HCEC 1CT (cell line): ENCODE data around the gene USP31.
A peak's percentile ranks its signal among the peaks of the same experiment; 100 is the strongest.

Experiments
- DNase-seq: peaks from one replicate; pipeline ENCODE4 v3.0.0-alpha.2; 2017

The USP31 gene

GRCh38 chr16:23085949-23086348 is 63.3 kb downstream of the USP31 start:
- no peak for DNase-seq

GRCh38 chr16:23082161-23082788 is 67.0 kb downstream of the USP31 start:
- DNase-seq, result no peak

GRCh38 chr16:23081675-23082119 is 67.6 kb downstream of the USP31 start:
- DNase-seq, result no peak

GRCh38 chr16:23080747-23081146 is 68.5 kb downstream of the USP31 start:
- DNase-seq, result no peak

- DNase-seq, result no peak
Observed at GRCh38 chr16:23080329-23080728, 68.9 kb downstream of the USP31 start.

GRCh38 chr16:23079675-23080301 is 69.5 kb downstream of the USP31 start:
- no peak for DNase-seq

- DNase-seq, result no peak
Observed at GRCh38 chr16:23074423-23074822, 74.8 kb downstream of the USP31 start.

- peak; percentile 28 for DNase-seq
Observed at GRCh38 chr16:23072769-23073549, 76.3 kb downstream of the USP31 start.

GRCh38 chr16:23072084-23072599 is 77.1 kb downstream of the USP31 start:
- peak; percentile 71 for DNase-seq

GRCh38 chr16:23071196-23072083 is 77.8 kb downstream of the USP31 start:
- DNase-seq, result no peak

GRCh38 chr16:23069844-23070243 is 79.4 kb downstream of the USP31 start:
- no peak for DNase-seq

GRCh38 chr16:23068079-23068736 is 81.0 kb downstream of the USP31 start:
- no peak for DNase-seq

GRCh38 chr16:23066676-23067075 is 82.6 kb downstream of the USP31 start:
- no peak for DNase-seq

- no peak for DNase-seq
Observed at GRCh38 chr16:23064639-23065038, 84.6 kb downstream of the USP31 start.

- DNase-seq, result no peak
Observed at GRCh38 chr16:23062524-23062923, 86.7 kb downstream of the USP31 start.

GRCh38 chr16:23061669-23062068 is 87.6 kb downstream of the USP31 start:
- no peak for DNase-seq

- peak; percentile 65 for DNase-seq
Observed at GRCh38 chr16:23060458-23061320, 88.6 kb downstream of the USP31 start.

- no peak for DNase-seq
Observed at GRCh38 chr16:23059433-23059832, 89.8 kb downstream of the USP31 start.

GRCh38 chr16:23058576-23058975 is 90.7 kb downstream of the USP31 start:
- DNase-seq, result no peak

- no peak for DNase-seq
Observed at GRCh38 chr16:23057013-23057596, 92.1 kb downstream of the USP31 start.

- no peak for DNase-seq
Observed at GRCh38 chr16:23055481-23055880, 93.8 kb downstream of the USP31 start.
